ENCODE results near the gene DOCK9. TPM values are rescaled to one million over a fixed set of nuclear protein-coding genes. Genes with fewer than 3 reads are reported as not detected.

Gene DOCK9
- total RNA-seq, 2 experiments from 2014 or later: 33.4 to 36.9 TPM

GRCh38 chr13:98881390-98881789 lies 96.5 kb downstream of the DOCK9 start:
- Mint-ChIP-seq H3K27ac (no peak overlapping the region), H3K4me3 (no peak overlapping the region), H3K4me1 (ENCODE audit: low read depth) (no peaks in the 10 kb centered on the region), H3K36me3 (ENCODE audit: low read depth) (peaks cover 34% of the 10 kb centered on the region), H3K9me3 (no peaks in the 10 kb centered on the region), H3K27me3 (no peaks in the 10 kb centered on the region)
- intact Hi-C loops (cut with micrococcal nuclease): no loop called here
- ChIA-PET POLR2A (no interaction called here), CTCF (interaction anchor here (0.9 kb wide), 1 partner anchor 153 kb away, joined by 3 read pairs; no protein-coding TSS in a partner anchor)
- no peak for DNase-seq
- ATAC-seq: no peak
- no peak for TF ChIP-seq CTCF (IDR thresholded peaks at IDR 0.05)

GRCh38 chr13:98880677-98881076 lies 97.2 kb downstream of the DOCK9 start:
- H3K27ac Mint-ChIP-seq: no peak overlapping the region
- no peak for ATAC-seq
- DNase-seq: no peak
- no peaks in the 10 kb centered on the region for H3K9me3 Mint-ChIP-seq
- no peak overlapping the region for H3K4me3 Mint-ChIP-seq
- ChIA-PET CTCF (interaction anchor here (1.1 kb wide), 1 partner anchor 13 kb away, joined by 3 read pairs; no protein-coding TSS in a partner anchor), POLR2A (no interaction called here)
- H3K27me3 Mint-ChIP-seq: no peaks in the 10 kb centered on the region
- no peak for TF ChIP-seq CTCF (IDR thresholded peaks at IDR 0.05)
- H3K36me3 Mint-ChIP-seq (ENCODE audit: low read depth): peaks cover 37% of the 10 kb centered on the region
- intact Hi-C loops (cut with micrococcal nuclease): no loop called here
- peaks cover 3% of the 10 kb centered on the region for H3K4me1 Mint-ChIP-seq (ENCODE audit: low read depth)

- DNase-seq: no peak
- ChIA-PET POLR2A (no interaction called here), CTCF (interaction anchor here (1.1 to 1.3 kb wide), 3 partner anchors 10 to 37 kb away, joined by 3 to 7 read pairs (median 3); no protein-coding TSS in a partner anchor)
- H3K27me3 Mint-ChIP-seq: no peaks in the 10 kb centered on the region
- peaks cover 10% of the 10 kb centered on the region for H3K4me1 Mint-ChIP-seq (ENCODE audit: low read depth)
- peaks cover 43% of the 10 kb centered on the region for H3K36me3 Mint-ChIP-seq (ENCODE audit: low read depth)
- no peaks in the 10 kb centered on the region for H3K9me3 Mint-ChIP-seq
- H3K27ac Mint-ChIP-seq: no peak overlapping the region
- TF ChIP-seq CTCF (IDR thresholded peaks at IDR 0.05): no peak
- intact Hi-C loops (cut with micrococcal nuclease): no loop called here
- no peak overlapping the region for H3K4me3 Mint-ChIP-seq
- no peak for ATAC-seq
These were observed 97.9 kb downstream of the DOCK9 start for GRCh38 chr13:98879957-98880356.

GRCh38 chr13:98879127-98879520 lies 98.7 kb downstream of the DOCK9 start:
- Mint-ChIP-seq H3K9me3 (peaks cover 3% of the 10 kb centered on the region), H3K27me3 (no peaks in the 10 kb centered on the region), H3K27ac (peak overlapping the region; percentile 18), H3K36me3 (ENCODE audit: low read depth) (peaks cover 52% of the 10 kb centered on the region), H3K4me1 (ENCODE audit: low read depth) (peaks cover 17% of the 10 kb centered on the region), H3K4me3 (no peak overlapping the region)
- ATAC-seq (no peak), DNase-seq (no peak)
- CTCF ChIA-PET: interaction anchor here (0.9 to 1.3 kb wide), 5 partner anchors 9 to 36 kb away, joined by 3 to 7 read pairs (median 3); no protein-coding TSS in a partner anchor
- TF ChIP-seq CTCF (IDR thresholded peaks at IDR 0.05): no peak
- intact Hi-C loops (cut with micrococcal nuclease): no loop called here
- POLR2A ChIA-PET: no interaction called here

GRCh38 chr13:98878486-98879126 lies 99.3 kb downstream of the DOCK9 start:
- intact Hi-C loops (cut with micrococcal nuclease): no loop called here
- no peaks in the 10 kb centered on the region for H3K27me3 Mint-ChIP-seq
- ATAC-seq: no peak
- no peak for DNase-seq
- ChIA-PET POLR2A (interaction anchor here (1.1 to 1.3 kb wide), 2 partner anchors 9 to 18 kb away, joined by 3 to 4 read pairs; no protein-coding TSS in a partner anchor), CTCF (interaction anchor here (0.9 to 1.2 kb wide), 4 partner anchors 10 to 36 kb away, joined by 3 to 6 read pairs (median 3); no protein-coding TSS in a partner anchor)
- no peak overlapping the region for H3K4me3 Mint-ChIP-seq
- H3K9me3 Mint-ChIP-seq: peaks cover 7% of the 10 kb centered on the region
- peaks cover 57% of the 10 kb centered on the region for H3K36me3 Mint-ChIP-seq (ENCODE audit: low read depth)
- no peak for TF ChIP-seq CTCF (IDR thresholded peaks at IDR 0.05)
- H3K27ac Mint-ChIP-seq: peak overlapping the region; percentile 18
- H3K4me1 Mint-ChIP-seq (ENCODE audit: low read depth): peaks cover 22% of the 10 kb centered on the region

All from activated CD8-positive, alpha-beta T cell treated with anti-CD3 and anti-CD28 coated beads for 36 hours (primary cell).